ENCODE data around the gene IL37. TPM values are rescaled to one million over a fixed set of nuclear protein-coding genes. Genes with fewer than 3 reads are reported as not detected.
A peak's percentile ranks its signal among the peaks of the same experiment; 100 is the strongest.

Gene IL37
- total and polyA plus RNA-seq, 8 donors, result not detected

GRCh38 chr2:112941753-112942653, 31.0 kb downstream of the IL37 start:
- ATAC-seq, result peak; percentile 46 to 92 (median 86)
- Histone ChIP-seq H3K9me3 (no peaks in the 10 kb centered on the region), H3K27ac (no peak overlapping the region), H3K27me3 (no peaks in the 10 kb centered on the region), H3K36me3 (no peaks in the 10 kb centered on the region), H3K4me3 (no peak overlapping the region), H3K4me1 (no peaks in the 10 kb centered on the region)
- no peak for FAIRE-seq
- DNase-seq, result peak; percentile 39 to 74 (median 60)
- 32 to 33% methylated on average over 14 of the region's 14 CpGs for WGBS, 2 donors
- TF ChIP-seq CTCF (IDR thresholded peaks at IDR 0.05), result peak; percentile 39 to 76 (median 58)
- intact Hi-C loops (cut with DNase I), result no loop called here

GRCh38 chr2:112942654-112943002, 31.7 kb downstream of the IL37 start:
- WGBS, 2 donors, result 34 to 53% methylated on average over 2 of the region's 2 CpGs
- no peaks in the 10 kb centered on the region for H3K36me3 ChIP-seq
- no peaks in the 10 kb centered on the region for H3K27me3 ChIP-seq
- no peak for TF ChIP-seq CTCF (IDR thresholded peaks at IDR 0.05)
- FAIRE-seq, result no peak
- no peaks in the 10 kb centered on the region for H3K9me3 ChIP-seq
- no peak for ATAC-seq
- H3K27ac ChIP-seq, result no peak overlapping the region
- DNase-seq, result no peak
- intact Hi-C loops (cut with DNase I), result no loop called here
- no peaks in the 10 kb centered on the region for H3K4me1 ChIP-seq
- no peak overlapping the region for H3K4me3 ChIP-seq

- DNase-seq (no peak), FAIRE-seq (no peak), ATAC-seq (no peak)
- Histone ChIP-seq H3K4me1 (no peaks in the 10 kb centered on the region), H3K9me3 (no peaks in the 10 kb centered on the region), H3K27me3 (peaks cover 0 to 1% (median 0%) of the 10 kb centered on the region in 4 donors), H3K4me3 (no peak overlapping the region), H3K27ac (no peak overlapping the region), H3K36me3 (no peaks in the 10 kb centered on the region)
- intact Hi-C loops (cut with DNase I), result no loop called here
- WGBS, 2 donors, result 75 to 92% methylated on average over 1 of the region's 1 CpG
- TF ChIP-seq CTCF (IDR thresholded peaks at IDR 0.05), result no peak
Observed at GRCh38 chr2:112944971-112945370, 34.0 kb downstream of the IL37 start.

GRCh38 chr2:112946086-112946485, 35.1 kb downstream of the IL37 start:
- H3K27ac ChIP-seq, result no peak overlapping the region
- H3K9me3 ChIP-seq, result no peaks in the 10 kb centered on the region
- peaks cover 0 to 3% (median 0%) of the 10 kb centered on the region in 4 donors for H3K27me3 ChIP-seq
- ATAC-seq, result no peak
- intact Hi-C loops (cut with DNase I), result no loop called here
- WGBS, 2 donors, result 66 to 68% methylated on average over 2 of the region's 2 CpGs
- H3K36me3 ChIP-seq, result no peaks in the 10 kb centered on the region
- H3K4me3 ChIP-seq, result no peak overlapping the region
- H3K4me1 ChIP-seq, result no peaks in the 10 kb centered on the region
- FAIRE-seq, result no peak
- no peak for TF ChIP-seq CTCF (IDR thresholded peaks at IDR 0.05)
- DNase-seq, result no peak

GRCh38 chr2:112947374-112947773, 36.4 kb downstream of the IL37 start:
- ATAC-seq (no peak), DNase-seq (no peak), FAIRE-seq (no peak)
- intact Hi-C loops (cut with DNase I), result no loop called here
- peaks cover 0 to 3% (median 0%) of the 10 kb centered on the region in 4 donors for H3K27me3 ChIP-seq
- H3K27ac ChIP-seq, result no peak overlapping the region
- no peak for TF ChIP-seq CTCF (IDR thresholded peaks at IDR 0.05)
- H3K9me3 ChIP-seq, result no peaks in the 10 kb centered on the region
- no peaks in the 10 kb centered on the region for H3K36me3 ChIP-seq
- 20 to 21% methylated on average over 2 of the region's 2 CpGs for WGBS, 2 donors
- no peaks in the 10 kb centered on the region for H3K4me1 ChIP-seq
- no peak overlapping the region for H3K4me3 ChIP-seq
